Sigmoid colon (tissue), 4 donors: ENCODE results near the gene CCDC188.

Source experiments
- CTCF ChIP-seq, 4 experiments: fragments of 450-650 bp in 3 of 4; fragments of 200-600 bp in 1 of 4; IDR thresholded peaks; one replicate each; pipeline ENCODE4 v1.5.1; 2016 to 2019; ENCODE audit warnings: antibody characterized with exemption in 4 of 4, mild to moderate bottlenecking in 3 of 4, moderate library complexity in 2 of 4
- EP300 ChIP-seq, 4 donors: sonication (generic); formaldehyde crosslinking; IDR thresholded peaks; one replicate each; pipeline ENCODE4 v1.6.1; 2017; ENCODE audit warnings: antibody characterized with exemption in 4 of 4
- POLR2A ChIP-seq, 2 donors: fragments of 450-650 bp; IDR thresholded peaks; one replicate each; pipeline ENCODE4 v1.6.1; 2016; ENCODE audit warnings: antibody characterized with exemption in 2 of 2, mild to moderate bottlenecking in 2 of 2, moderate library complexity in 2 of 2
- POLR2AphosphoS5 ChIP-seq, 4 donors: sonication (generic); formaldehyde crosslinking; IDR thresholded peaks; one replicate each; pipeline ENCODE4 v1.6.1; 2017; ENCODE audit warnings: antibody characterized with exemption in 4 of 4

- TF ChIP-seq CTCF (IDR thresholded peaks at IDR 0.05) (no peak), POLR2AphosphoS5 (IDR thresholded peaks at IDR 0.05) (no peak), EP300 (IDR thresholded peaks at IDR 0.05) (no peak), POLR2A (IDR thresholded peaks at IDR 0.05) (no peak)
Observed at GRCh38 chr22:20107951-20108756, 42.7 kb downstream of the CCDC188 start.
